ENCODE measurements around the gene KRI1.
A peak's percentile ranks its signal among the peaks of the same experiment; 100 is the strongest.
"Not testable (repeated sequence)": the region's sequence is repeated elsewhere in the genome, so short reads cannot be mapped to it uniquely, and the experiment has no call there.

The KRI1 gene

DNA sequence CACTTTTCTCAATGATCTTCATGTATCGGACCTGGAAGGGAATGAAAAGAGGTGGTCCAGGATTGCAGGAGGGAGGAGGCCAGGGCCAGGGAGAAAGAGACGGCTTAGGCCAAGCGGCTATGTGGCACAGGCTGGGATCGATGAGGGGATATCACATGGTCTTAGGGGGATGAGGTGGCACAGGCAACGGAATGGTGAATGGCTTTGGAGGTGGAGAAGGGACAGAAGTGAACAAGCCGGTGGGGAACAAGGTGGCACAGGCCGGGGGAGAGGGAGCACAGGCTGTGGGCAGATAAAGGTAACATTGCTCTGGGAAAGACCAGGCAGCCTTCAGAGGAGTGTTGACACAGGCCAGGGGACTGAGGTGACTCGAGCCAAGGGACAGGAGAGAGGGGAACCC, 8.7 kb upstream of the KRI1 start:
- DNase-seq, result no peak

DNA sequence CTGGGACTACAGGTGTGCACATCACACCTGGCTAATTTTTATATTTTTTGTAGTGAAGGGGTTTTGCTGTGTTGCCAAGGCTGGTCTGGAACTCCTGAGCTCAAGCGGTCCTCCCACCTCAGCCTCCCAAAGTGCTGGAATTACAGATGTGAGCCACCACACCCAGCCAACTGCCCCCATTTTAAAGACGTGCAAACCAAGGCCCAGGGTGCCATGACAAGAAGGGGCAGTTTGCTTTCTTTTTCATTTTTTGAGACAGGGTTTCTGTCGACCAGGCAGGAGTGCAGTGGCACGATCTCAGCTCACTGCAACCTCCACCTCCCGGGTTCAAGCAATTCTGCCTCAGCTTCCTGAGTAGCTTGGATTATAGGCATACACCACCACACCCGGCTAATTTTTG, 8.0 kb upstream of the KRI1 start:
- not testable (repeated sequence) for DNase-seq

DNA sequence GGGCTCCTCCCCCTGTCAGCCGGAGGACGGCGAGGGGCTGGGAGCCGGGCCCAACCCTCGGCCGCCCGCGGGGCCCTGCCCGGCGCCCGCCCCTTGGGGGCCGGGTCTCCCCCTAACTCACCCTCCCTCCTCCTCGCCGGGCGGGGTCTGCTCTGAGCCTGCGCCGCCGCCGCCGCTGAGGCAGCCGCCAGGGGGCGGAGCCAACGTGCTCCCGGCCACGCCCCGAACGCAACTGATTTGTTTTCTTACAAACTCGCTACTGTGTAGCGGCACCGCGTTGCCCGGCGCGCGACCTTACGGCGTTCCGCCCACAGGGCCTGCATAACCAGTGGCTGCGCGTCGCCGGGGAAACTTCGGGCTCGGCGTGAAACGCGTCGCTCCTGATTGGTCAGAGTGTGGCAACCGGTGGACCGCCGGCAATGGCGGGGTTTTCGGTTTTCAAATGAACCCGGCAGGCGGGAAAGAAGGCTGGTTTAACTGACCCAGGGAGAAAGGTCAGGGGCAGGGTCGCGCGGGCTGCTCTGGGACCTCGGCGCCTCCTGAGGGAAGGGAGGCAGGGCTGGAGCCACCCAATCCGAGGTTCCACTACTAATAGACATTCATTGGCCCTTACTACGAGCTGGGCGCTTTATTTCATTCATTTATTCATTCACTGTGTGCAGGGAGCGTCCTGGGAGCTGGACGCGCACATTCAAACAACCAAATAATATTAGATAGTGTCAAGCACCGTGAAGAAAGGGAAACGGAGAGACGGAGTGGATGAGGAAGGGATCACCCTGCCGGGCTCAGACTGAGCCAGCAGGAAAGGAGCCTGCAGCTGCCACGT, 3.2 kb upstream of the KRI1 start, which contains the start of gene CDKN2D:
Gene CDKN2D (minus strand): TSS at position 154 of the 826 bp plus-strand sequence. CDS start 326 bp downstream, outside the sequence.
- peak; percentile 100 for DNase-seq

DNA sequence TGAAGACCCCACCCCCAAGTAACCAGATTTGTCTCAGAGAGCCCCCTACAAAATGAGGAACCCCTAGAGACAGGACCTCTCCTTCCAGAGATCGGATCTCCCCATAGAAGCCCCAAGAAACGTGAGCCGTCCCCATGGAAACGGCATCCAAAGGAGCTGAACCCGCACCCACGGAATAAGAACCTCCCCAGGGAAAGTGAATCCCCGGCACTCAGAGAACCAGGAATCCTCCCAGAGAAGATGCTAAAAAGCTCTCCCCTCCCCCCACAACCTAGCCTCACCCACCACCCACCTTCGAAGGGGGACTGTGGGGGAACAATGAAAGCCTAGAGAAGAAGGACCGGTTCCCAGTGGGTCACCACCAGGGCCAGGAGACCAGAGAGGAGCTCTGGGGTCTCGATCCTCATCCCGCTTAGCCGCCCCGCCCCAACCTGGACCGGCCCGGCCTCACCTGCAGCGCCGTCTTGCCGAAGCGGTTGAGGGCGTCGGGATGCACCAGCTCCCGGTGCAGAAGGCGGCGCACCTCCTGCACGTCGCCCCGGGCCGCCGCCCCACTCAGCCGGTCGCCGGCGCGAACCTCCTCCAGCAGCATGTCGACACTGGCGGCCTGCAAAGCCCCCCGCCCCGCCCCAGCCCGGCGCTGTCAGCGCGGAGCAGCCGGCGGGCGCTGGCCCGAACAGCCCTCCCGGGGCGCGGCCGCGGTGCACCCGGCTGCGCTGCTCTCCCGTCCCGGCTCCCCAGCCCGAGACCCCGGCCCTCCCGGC, 2.4 kb upstream of the KRI1 start:
- peak; percentile 92 for DNase-seq

DNA sequence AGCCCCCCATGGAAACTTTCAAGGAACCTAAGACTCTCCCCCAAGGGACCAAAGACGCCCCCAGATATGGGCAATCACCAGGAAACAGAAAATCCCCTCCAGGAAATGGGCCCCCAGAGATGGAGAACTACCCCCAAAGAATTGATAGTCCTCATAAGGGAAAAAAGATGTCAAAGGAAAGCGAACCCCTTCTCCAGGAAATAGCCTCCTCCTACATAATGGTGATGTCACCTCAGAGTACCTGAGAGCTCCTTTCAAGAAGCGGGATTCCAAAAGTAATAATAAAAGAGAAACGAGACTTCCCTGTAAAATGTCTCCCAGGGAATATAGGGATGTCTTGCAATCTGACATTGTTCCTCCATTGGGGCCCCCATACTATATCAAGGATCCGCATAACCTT, 1.8 kb upstream of the KRI1 start:
- DNase-seq, result peak; percentile 46

DNA sequence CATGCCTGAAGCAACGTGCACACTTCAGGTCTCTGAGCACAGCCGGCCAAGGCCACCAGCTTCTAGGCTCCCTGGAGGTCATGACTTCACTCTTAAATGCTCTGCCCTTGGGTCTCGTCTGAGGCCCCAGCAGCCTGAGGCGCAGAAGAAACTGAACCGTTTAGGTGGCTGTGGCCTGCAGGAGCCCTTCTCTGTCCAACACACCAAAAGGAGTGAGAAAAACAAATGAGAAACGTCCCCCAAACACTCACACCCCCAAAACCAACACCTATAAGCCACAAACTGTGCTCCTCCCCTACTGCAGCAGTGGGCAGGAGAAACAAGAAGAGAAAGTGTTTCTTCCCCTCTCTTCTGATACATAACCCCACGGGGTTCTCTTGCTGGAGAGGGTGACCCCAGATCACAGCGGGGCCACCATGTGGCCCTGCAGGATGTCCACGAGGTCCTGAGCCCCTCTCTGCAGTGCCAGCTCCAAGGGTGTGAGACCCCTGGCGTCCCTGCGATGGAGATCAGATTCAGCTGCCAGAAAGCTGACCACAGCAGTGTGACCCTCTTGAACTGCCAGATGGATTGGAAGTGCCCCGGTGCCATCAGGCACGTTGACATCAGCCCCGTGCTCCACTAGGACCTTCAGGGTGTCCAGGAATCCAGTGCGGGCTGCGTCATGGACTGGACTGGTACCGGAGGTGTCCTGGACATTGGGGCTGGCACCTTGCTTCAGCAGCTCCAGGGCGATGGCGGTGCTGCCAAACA, 1.0 kb upstream of the KRI1 start:
- no peak for DNase-seq

DNA sequence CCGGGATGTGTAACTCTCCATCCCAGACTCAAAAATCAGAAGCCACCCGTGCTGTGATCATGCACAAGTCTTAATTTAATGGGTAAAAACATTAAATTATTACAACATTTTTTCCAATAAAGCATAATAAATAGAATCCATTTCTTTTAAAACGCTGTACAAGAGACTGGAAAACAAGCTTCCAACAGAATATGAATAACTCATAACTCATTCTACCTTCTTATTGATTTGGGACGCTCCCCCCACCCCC, 523 bp upstream of the KRI1 start:
- DNase-seq, result no peak

DNA sequence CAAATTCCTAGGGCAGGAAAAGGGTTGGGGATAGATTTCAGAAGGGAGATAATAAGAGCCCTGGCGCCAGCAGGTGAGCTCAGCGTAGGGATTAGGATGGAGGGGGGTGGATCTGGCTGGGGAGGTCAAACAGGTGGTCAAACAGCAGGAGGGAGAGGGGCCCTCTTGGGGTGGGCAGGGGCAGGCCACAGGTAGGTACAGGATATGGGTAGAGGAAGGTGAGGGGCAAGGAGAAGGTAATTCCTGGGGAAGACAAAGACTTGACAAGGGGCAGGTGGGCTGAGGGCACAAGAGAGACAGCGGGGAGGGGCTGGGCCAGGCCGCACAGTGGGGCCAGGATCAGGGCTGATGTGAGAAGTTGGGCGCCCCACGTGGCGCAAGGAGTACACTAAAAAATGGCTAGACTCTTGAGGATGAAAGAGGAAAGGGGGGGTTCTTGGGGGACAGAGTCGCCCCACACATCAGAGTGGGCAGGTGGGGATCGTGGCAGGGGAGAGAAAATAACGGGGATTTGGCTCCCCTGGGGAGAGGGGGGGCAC, 713 bp downstream of the KRI1 start:
- DNase-seq, result peak; percentile 78

DNA sequence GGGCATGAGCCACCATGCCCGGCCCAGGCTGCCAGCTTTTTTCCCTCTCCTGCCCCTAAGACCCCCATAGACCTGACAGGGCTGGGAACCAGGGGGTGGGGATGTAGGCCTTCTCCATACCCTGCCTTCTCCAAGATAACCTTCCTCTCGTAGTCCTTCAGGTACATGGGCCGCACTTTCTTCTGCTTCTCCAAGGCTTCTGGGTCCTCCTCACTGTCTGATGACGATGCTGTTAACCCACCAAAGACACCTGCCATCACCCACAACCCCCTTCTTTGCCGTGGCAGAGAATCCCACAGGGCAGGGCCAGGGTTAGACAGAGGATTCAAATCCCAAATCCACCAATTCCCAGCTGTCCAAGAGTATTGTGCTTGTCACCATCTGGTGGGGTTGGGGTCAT, 3.2 kb downstream of the KRI1 start:
- no peak for DNase-seq

DNA sequence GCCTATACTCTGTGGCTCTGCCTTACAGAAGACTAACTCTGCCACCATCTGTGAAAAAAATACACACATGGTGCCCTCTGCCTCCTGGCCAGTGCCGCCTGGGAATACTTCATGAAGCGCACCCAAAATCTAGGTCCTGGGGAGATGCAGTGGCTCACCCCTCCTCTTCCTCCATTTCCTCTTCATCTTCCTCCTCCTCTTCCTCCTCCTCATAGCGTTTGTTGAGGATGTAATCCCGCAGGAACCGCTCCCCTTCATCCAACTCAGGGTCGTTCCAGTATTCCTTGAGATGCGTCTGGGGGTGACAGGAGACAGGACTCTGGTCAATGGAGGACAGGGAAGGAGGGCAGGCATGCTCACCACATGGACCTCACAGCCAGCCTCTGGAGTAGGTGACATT, 5.7 kb downstream of the KRI1 start:
- no peak for DNase-seq

DNA sequence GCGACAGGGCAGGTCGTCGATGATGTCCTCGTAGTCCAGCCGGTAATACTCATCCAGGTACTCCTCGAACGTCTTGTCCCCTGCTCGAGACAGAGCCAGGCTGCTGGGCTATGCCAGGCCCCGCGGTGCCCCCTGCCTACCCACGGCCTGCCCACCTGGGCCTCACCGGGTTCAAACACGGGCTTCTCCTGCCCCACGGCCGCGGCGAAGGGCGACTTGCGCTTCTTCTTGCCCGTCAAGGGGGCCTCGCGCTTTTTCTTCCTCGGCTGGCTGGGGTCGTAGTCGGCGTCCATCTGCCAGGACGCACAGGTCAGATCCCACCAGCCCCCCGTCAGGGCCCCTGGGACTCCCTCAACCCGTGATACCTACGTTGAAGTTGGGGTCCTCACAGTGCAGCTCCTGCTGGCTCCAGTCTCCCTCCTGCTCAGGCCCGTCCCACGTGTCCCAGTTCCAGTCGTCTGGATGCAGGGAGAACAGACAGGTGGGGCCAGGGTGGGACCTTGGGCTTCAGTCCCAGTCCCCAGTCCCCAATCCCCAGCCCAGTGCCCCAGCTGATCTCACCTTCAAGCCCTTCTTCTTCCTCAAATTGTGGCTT, 8.1 kb downstream of the KRI1 start:
- no peak for DNase-seq

DNA sequence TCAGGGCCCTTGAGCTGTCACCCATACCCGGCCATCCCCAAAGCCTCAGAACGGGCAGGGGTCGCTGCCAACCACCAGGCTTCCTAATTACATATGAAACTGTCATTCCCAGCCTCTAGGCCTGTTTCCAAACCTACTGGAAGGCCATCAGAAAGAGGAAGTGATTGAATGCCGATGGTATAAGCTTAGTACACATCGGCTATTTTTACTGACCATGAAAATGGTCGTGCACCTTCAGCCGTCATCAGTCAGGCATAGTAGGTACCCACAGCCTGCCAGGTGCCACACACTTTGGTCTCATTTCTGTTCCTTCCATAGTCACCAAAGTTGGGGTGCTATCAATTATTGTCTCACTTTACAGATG, 10.2 kb downstream of the KRI1 start:
- DNase-seq, result no peak

DNA sequence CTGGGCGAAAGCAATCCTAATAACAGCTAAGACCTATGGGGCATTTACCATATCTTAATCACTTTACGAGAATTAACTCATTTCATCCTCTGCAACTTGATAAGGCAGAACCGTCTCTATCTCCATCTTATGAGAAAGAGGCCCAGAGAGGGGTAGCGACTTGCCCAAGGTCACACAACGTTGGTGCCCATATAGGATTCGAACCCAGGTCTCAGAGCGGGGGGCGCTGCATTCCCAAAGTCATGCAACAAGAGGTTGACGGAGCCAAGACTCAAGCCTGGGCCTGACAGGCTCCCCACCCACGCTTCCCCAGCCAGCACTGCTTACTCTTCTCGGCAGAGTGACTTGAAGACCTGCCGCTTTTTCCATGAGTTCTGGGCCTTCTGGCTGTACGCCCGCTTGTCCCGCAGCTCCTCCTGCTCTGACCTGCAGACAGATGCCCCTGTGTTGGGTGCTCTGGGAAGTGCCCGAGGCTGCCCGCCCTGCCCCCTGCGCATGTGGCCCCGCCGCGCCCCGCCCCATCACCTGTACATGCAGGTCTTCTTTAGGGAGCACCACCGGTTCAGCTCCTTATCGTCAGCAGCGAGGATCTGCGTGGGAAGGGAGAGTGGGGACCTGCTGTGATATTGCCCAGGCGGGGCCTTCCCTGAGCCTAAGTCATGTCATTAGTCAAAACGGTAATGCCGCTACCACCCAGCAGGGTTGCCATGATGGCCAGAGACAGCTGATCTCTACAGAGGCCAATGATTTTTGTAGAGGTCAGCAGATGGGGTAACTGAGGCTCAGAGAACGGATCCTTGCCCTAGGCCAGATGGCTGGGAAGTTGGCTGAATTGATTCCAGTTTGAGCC, 10.8 kb downstream of the KRI1 start:
- DNase-seq, result no peak

DNA sequence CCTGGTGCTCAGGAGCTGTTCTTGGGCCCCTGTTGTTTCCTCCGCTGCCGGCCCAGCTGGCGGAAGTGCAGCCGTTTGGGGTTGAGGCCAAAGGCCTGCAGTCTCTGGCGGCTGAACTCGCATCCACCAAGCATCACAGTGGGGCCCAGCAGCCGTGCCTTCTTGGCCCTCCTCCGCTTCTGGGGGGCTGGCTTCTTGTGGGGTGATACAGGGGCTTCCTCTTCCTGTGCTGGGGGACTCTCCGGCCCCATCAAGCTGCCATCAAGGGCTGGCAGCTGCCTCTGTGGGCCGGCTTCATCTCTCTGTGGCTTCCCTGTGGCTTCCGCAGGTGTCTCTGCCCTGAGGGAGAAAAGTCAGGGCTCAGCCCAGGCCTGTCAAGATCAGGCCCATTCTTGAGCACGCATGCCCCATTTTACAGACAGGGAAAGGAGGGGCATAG, 11.8 kb downstream of the KRI1 start:
- DNase-seq, result no peak

DNA sequence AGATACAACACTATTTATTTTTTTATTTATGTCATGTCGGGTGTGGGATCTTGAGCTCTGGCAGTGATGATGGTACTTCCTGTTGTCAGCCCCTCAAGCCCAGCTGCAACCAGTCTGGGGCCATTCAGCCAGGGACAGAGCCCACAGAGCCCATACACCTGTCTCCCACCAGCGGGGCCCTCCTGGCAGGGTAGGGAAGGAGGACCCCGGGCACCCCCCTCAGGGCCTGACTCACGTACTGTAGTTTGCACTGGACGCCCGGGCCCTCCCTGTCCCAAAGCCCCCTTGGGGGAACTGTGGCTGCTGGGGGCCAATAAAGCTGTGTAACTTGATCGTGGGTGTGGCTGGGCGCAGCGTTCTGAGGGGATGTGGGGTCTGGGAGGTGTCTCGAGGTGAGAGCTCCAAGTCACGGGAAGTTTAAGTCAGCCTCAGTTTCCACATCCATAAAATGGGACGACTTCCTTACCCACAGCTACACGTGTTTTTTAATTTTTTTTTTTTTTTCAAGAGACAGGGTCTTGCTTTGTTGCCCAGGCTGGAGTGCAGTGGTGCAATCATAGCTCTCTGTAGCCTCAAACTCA, 12.6 kb downstream of the KRI1 start:
- no peak for DNase-seq

DNA sequence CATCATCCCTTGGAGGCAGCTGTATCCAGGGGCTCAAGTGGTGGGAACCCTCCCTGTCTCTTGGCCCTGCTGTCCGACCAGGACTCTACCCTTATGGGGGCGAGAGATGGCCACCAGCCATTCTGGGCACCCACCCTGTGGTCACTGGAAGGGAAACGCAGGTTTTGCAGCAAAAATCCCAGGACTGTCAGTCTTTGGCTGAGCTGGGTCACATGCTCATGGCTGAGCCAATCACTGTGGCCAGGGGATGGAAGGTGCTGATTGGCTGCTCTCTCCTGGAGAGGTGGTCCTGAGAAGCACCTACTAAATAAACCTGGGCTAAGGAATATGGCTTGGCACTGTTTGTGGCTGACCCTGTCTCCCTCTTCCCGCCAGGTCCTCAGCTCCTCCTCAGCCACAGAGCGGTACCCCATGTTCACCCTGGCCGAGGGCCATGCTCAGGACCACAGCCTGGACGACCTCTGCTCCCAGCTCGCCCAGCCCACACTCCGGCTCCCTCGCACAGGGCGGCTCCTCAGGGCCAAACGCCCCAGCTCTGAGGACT, 13.2 kb downstream of the KRI1 start:
- peak; percentile 52 for DNase-seq

DNA sequence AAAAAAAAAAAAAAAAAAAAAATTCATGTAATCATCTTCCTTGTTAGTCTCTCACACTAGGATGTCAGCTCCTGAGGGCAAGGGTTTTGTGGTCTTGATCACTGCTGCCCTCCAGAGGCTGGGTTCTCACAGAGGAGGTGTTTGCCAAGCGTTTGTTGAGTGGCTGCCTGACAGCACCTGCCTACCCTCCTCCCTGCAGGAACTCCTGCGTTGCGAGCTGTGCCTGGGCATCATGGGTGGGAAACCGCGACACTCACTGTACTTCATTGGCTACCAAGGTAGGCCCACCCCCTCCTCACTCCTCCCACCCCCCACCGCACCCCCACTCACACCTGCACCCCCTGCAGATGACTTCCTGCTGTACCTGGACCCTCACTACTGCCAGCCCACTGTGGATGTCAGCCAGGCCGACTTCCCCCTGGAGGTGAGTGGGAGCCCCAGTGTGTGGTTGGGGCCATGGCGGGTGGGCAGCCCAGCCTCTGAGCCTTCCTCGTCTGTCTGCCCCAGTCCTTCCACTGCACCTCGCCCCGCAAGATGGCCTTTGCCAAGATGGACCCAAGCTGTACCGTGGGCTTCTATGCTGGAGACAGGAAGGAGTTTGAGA, 14.0 kb downstream of the KRI1 start:
- peak; percentile 73 for DNase-seq

DNA sequence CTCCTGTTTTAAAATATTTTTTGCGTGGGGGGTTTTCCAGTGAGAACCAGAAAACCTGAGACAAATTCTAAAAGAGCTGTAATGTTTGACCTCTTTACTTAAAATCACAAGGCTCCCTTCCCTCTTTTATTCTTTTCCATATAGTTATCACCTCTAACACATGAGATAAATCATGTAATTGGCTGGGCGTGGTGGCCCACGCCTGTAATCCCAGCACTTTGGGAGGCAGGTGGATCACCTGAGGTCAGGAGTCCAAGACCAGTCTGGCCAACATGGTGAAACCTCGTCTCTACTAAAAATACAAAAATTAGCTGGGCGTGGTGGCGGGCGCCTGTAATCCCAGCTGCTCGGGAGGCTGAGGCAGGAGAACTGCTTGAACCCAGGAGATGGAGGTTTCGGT, 14.8 kb downstream of the KRI1 start:
- not testable (repeated sequence) for DNase-seq

DNA sequence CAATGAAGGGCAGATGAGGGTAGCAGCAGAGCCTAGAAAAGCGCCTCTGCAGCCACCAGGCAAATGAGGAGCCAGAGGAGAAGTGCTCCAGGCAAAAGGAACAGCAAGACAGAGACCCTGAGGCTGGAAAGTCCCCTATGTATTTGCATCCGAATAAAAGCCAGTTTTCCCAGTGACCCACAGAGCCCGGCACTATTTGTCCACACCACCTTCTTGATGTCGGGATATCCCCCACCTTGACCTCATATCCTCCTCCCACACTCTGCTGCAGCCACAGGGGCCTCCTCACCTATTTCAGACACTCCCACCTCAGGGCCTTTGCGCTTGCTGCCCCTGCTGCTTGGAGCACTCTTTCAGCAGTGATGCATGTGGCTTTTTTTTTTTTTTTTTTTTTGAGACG, 15.5 kb downstream of the KRI1 start:
- no peak for DNase-seq

DNA sequence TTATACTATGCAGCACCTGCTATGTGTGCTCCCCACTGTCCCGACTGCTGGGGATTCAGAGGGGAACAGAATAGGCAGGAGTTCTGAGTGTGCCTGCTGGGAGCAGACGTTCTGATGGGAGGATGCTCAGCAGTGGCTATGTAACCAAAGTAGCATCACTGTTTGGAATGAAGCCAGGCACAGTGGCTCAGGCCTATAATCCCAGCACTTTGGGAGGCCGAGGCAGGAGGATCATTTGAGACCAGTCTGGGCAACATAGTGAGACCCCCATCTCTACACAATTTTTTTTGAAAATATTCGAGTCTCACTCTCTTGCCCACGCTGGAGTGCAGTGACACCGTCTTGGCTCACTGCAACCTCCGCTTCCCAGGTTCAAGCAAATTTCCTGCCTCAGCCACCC, 16.1 kb downstream of the KRI1 start:
- peak; percentile 15 for DNase-seq

DNA sequence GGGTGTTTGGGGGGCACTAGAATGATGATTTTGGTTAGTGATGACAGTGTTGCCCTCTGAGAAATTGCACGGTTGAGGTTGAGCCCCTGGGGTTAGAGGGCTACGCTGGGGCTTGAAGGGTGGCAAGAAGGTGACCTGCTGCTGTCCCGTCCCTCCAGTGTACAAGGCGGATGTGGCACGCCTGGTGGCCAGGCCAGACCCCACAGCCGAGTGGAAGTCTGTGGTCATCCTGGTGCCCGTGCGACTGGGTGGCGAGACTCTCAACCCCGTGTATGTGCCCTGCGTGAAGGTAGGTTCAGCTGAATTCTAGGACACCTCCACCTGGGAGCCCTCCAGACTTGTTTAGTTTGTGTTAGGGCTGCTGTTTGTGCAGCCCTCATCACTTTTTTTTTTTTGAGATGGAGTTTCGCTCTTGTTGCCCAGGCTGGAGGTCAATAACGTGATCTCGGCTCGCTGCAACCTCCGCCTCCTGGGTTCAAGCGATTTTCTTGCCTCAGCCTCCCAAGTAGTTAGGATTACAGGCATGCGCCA, 17.0 kb downstream of the KRI1 start:
- no peak for DNase-seq

All from NCI-H69 (cell line).